ENCODE data around the gene GTPBP4. TPM values are rescaled to one million over a fixed set of nuclear protein-coding genes. Genes with fewer than 3 reads are reported as not detected.
A peak's percentile ranks its signal among the peaks of the same experiment; 100 is the strongest.

Gene GTPBP4
- total RNA-seq, 1 donor from 2014 or later, result 46.2 TPM

DNA sequence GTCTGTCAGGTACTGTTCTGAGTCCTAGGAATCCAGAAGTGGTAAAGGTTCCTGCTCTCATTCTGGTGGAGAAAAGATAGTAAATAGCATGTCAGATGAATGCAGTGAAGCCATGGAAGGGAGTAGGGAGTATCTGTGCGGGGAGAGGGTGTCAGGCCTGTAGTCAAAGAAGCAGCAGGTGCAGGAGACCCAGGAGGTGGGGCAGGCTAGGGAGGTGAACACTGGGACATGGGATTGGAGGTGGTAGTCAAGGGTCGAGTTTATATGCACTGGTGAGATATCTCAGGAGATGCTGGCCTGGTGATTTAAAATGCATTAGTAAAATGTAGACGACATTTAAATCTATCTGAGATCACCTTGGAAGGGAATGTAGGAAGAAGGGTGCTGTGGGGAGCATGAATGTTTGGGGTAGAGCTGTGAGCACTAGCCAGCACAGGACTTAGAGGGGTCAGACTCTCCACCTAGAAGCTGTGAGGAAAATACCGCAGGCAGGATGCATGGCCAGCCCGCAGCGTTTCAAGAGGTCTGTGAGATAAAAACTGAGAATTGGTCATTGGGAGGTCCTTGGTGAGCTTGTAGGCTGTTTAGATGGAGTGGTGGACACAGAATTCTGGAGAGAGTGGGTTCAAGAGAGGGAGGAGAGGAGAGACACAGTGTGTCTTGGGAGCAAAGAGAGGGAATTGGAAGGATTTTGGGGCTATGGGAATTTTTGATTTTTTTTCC is 6.8 kb downstream of the GTPBP4 start:
- DNase-seq (ENCODE audit: low spot score), result no peak
- peak overlapping the region; percentile 72 for H3K27ac Mint-ChIP-seq (ENCODE audit: unreplicated experiment)
- H3K36me3 Mint-ChIP-seq (ENCODE audit: low read depth, unreplicated experiment), result peaks cover 45% of the 10 kb centered on the region
- H3K9me3 Mint-ChIP-seq (ENCODE audit: unreplicated experiment), result no peaks in the 10 kb centered on the region
- peaks cover 1% of the 10 kb centered on the region for H3K4me1 Mint-ChIP-seq (ENCODE audit: unreplicated experiment)
- TF ChIP-seq, protein P1, sequence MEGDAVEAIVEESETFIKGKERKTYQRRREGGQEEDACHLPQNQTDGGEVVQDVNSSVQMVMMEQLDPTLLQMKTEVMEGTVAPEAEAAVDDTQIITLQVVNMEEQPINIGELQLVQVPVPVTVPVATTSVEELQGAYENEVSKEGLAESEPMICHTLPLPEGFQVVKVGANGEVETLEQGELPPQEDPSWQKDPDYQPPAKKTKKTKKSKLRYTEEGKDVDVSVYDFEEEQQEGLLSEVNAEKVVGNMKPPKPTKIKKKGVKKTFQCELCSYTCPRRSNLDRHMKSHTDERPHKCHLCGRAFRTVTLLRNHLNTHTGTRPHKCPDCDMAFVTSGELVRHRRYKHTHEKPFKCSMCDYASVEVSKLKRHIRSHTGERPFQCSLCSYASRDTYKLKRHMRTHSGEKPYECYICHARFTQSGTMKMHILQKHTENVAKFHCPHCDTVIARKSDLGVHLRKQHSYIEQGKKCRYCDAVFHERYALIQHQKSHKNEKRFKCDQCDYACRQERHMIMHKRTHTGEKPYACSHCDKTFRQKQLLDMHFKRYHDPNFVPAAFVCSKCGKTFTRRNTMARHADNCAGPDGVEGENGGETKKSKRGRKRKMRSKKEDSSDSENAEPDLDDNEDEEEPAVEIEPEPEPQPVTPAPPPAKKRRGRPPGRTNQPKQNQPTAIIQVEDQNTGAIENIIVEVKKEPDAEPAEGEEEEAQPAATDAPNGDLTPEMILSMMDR (IDR thresholded peaks at IDR 0.05; ENCODE audit: unreplicated experiment), result no peak
- H3K27me3 Mint-ChIP-seq (ENCODE audit: unreplicated experiment), result no peaks in the 10 kb centered on the region
- peak overlapping the region; percentile 17 for H3K4me3 Mint-ChIP-seq (ENCODE audit: unreplicated experiment)

DNA sequence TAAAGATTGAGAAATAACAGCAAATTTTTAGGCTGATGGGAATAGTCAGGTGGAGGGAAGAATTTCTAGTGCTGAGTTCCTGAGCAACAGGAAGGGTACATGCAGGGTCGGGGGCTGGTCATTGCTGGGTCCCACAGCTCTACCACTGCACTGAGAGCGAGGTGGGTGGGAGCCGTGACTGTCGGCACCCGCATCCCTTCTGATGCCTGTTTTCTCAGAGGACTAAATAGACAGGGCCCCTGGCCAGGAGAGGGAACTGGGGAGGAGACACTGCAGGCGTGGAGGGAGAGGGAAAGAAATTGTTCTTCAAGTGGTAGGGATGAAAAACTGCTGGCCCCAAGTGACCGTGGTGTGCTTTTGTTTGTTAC is 7.3 kb downstream of the GTPBP4 start:
- TF ChIP-seq, protein P1 (IDR thresholded peaks at IDR 0.05; ENCODE audit: unreplicated experiment), result no peak
- Mint-ChIP-seq H3K36me3 (ENCODE audit: low read depth, unreplicated experiment) (peaks cover 46% of the 10 kb centered on the region), H3K4me1 (ENCODE audit: unreplicated experiment) (no peaks in the 10 kb centered on the region), H3K4me3 (ENCODE audit: unreplicated experiment) (no peak overlapping the region), H3K27ac (ENCODE audit: unreplicated experiment) (peak overlapping the region; percentile 72), H3K9me3 (ENCODE audit: unreplicated experiment) (no peaks in the 10 kb centered on the region), H3K27me3 (ENCODE audit: unreplicated experiment) (no peaks in the 10 kb centered on the region)
- no peak for DNase-seq (ENCODE audit: low spot score)

DNA sequence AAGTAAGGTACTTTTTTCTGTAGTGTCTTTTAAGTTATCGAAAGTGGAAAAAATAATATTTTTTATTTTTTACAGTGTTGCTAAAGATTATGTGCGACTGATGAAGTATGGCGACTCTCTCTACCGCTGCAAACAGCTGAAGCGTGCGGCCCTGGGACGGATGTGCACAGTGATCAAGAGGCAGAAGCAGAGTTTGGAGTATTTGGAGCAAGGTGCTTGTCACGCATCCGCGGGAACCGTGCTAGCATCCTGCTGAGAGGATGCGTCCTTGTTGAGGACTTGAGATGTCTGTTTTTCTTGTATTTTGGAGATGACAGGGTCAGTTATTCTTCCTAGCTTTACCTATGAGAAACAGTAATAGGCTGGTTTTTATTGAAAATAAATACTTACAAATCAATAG is 7.8 kb downstream of the GTPBP4 start:
- H3K27me3 Mint-ChIP-seq (ENCODE audit: unreplicated experiment), result no peaks in the 10 kb centered on the region
- H3K27ac Mint-ChIP-seq (ENCODE audit: unreplicated experiment), result no peak overlapping the region
- TF ChIP-seq, protein P1 (IDR thresholded peaks at IDR 0.05; ENCODE audit: unreplicated experiment), result no peak
- H3K9me3 Mint-ChIP-seq (ENCODE audit: unreplicated experiment), result no peaks in the 10 kb centered on the region
- no peak overlapping the region for H3K4me3 Mint-ChIP-seq (ENCODE audit: unreplicated experiment)
- no peaks in the 10 kb centered on the region for H3K4me1 Mint-ChIP-seq (ENCODE audit: unreplicated experiment)
- DNase-seq (ENCODE audit: low spot score), result no peak
- peaks cover 51% of the 10 kb centered on the region for H3K36me3 Mint-ChIP-seq (ENCODE audit: low read depth, unreplicated experiment)

DNA sequence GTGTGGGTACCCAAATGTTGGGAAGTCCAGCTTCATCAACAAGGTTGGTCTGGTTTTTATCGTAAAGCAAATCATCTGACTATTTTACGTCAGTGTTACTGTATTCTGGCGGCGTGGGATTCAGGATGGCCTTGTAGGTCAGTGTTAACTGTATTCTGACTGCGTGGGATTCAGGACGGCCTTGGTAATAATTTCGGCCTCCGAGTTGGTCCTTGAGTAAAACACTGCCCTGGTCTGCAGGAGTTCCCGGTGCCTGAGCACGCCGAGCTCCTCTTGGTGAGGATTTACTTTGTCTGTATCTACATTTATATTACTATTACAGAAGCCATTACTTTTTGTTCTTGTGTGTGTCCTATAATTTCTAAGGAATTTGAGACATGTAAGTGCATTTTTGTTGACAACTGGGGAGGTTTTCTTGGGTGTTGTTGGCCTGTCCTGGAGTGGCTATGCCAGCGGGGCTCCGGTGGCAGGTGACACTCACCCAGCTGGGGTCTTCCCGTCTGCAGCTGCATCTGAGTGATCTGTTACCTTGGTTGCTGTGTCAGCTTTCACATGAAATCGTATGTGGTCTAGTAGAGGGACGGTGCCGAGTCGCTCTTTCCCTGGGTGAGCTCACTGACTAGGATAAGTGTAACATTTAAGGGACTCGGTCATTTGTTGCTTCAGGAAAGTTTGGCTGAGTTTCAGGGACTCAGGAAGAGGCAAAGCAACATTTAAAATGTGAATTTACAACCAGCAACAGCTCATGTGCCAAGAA is 9.2 kb downstream of the GTPBP4 start:
- H3K4me1 Mint-ChIP-seq (ENCODE audit: unreplicated experiment), result no peaks in the 10 kb centered on the region
- H3K27me3 Mint-ChIP-seq (ENCODE audit: unreplicated experiment), result no peaks in the 10 kb centered on the region
- TF ChIP-seq, protein P1 (IDR thresholded peaks at IDR 0.05; ENCODE audit: unreplicated experiment), result no peak
- no peak for DNase-seq (ENCODE audit: low spot score)
- H3K27ac Mint-ChIP-seq (ENCODE audit: unreplicated experiment), result no peak overlapping the region
- H3K36me3 Mint-ChIP-seq (ENCODE audit: low read depth, unreplicated experiment), result peaks cover 64% of the 10 kb centered on the region
- peak overlapping the region; percentile 13 for H3K4me3 Mint-ChIP-seq (ENCODE audit: unreplicated experiment)
- H3K9me3 Mint-ChIP-seq (ENCODE audit: unreplicated experiment), result no peaks in the 10 kb centered on the region

Data from endothelial cell (in vitro differentiated cells).